Liver (tissue), 9 donors: ENCODE data around the gene TBXT. TPM values are rescaled to one million over a fixed set of nuclear protein-coding genes. Genes with fewer than 3 reads are reported as not detected.

Experiments
- DNase-seq: peaks from one replicate; pipeline ENCODE4 v3.0.0-alpha.2; 2017; ENCODE audit warnings: low spot score
- H3K27ac ChIP-seq, 2 donors: one replicate each; pipeline ENCODE4 v1.7.0; 2013; ENCODE audit warnings: inconsistent platforms in 2 of 2, low read length in 2 of 2, control low read depth in 1 of 2, low read depth in 1 of 2, mild to moderate bottlenecking in 1 of 2
- H3K27me3 ChIP-seq, 4 donors: one replicate each; pipeline versions ENCODE4 v1.6.1 to v1.7.0; 2013; ENCODE audit warnings: low read length in 3 of 4, inconsistent platforms in 1 of 4, mild to moderate bottlenecking in 1 of 4, moderate library complexity in 1 of 4; ENCODE audit not compliant: control insufficient read depth in 4 of 4, insufficient read depth in 4 of 4
- H3K36me3 ChIP-seq, 4 donors: one replicate each; pipeline versions ENCODE4 v1.6.1 to v1.7.0; 2013; ENCODE audit warnings: low read length in 3 of 4, mild to moderate bottlenecking in 3 of 4, low read depth in 1 of 4, moderate library complexity in 1 of 4; ENCODE audit not compliant: control insufficient read depth in 4 of 4, insufficient read depth in 3 of 4
- H3K4me1 ChIP-seq, 4 donors: one replicate each; pipeline versions ENCODE4 v1.6.1 to v1.7.0; 2013; ENCODE audit warnings: low read length in 3 of 4, mild to moderate bottlenecking in 3 of 4, moderate library complexity in 1 of 4; ENCODE audit not compliant: control insufficient read depth in 4 of 4, insufficient read depth in 4 of 4
- H3K4me3 ChIP-seq, 3 donors: one replicate each; pipeline versions ENCODE4 v1.6.1 to v1.7.0; 2013; ENCODE audit warnings: low read length in 3 of 3, control low read depth in 1 of 3, low read depth in 1 of 3, mild to moderate bottlenecking in 1 of 3
- H3K9ac ChIP-seq, 2 donors: one replicate each; pipeline ENCODE4 v1.7.0; 2013; ENCODE audit warnings: low read length in 2 of 2, mild to moderate bottlenecking in 2 of 2, moderate library complexity in 2 of 2, control low read depth in 1 of 2, low read depth in 1 of 2
- H3K9me3 ChIP-seq, 4 donors: one replicate each; pipeline versions ENCODE4 v1.6.1 to v1.7.0; 2013; ENCODE audit warnings: low read length in 3 of 4; ENCODE audit not compliant: control insufficient read depth in 4 of 4
- ATF3 ChIP-seq: IDR thresholded peaks from 2 replicates; pipeline ENCODE4 v1.6.1; 2016; ENCODE audit warnings: antibody characterized with exemption
- CTCF ChIP-seq: fragments of 150-350 bp; IDR thresholded peaks from 2 replicates; pipeline ENCODE4 v1.5.1; 2017; ENCODE audit warnings: improper control_type of control experiment, low read depth, low read length; ENCODE audit not compliant: missing input control
- EGR1 ChIP-seq, 2 donors: IDR thresholded peaks; 2 replicates each; pipeline ENCODE4 v1.6.1; 2016 to 2018; ENCODE audit warnings: antibody characterized with exemption in 2 of 2, low read depth in 2 of 2
- FOXA1 ChIP-seq: IDR thresholded peaks from 2 replicates; pipeline ENCODE4 v1.6.1; 2016; ENCODE audit warnings: antibody characterized with exemption
- FOXA2 ChIP-seq: IDR thresholded peaks from 2 replicates; pipeline ENCODE4 v1.6.1; 2016; ENCODE audit warnings: antibody characterized with exemption
- GABPA ChIP-seq, 2 donors: IDR thresholded peaks in 1 of 2; conservative IDR thresholded peaks in 1 of 2; 2 replicates each; pipeline ENCODE4 v1.6.1; 2016; ENCODE audit warnings: antibody characterized with exemption in 2 of 2, mild to moderate bottlenecking in 1 of 2, moderate library complexity in 1 of 2
- HNF4A ChIP-seq, 2 donors: conservative IDR thresholded peaks; 2 replicates each; pipeline ENCODE4 v1.6.1; 2016; ENCODE audit warnings: antibody characterized with exemption in 2 of 2, mild to moderate bottlenecking in 2 of 2
- HNF4G ChIP-seq: IDR thresholded peaks from 2 replicates; pipeline ENCODE4 v1.6.1; 2016; ENCODE audit warnings: antibody characterized with exemption
- JUND ChIP-seq, 2 donors: IDR thresholded peaks; 2 replicates each; pipeline ENCODE4 v1.6.1; 2016; ENCODE audit warnings: antibody characterized with exemption in 2 of 2
- MAX ChIP-seq: IDR thresholded peaks from 2 replicates; pipeline ENCODE4 v1.6.1; 2016; ENCODE audit warnings: antibody characterized with exemption
- NR2F2 ChIP-seq: IDR thresholded peaks from 2 replicates; pipeline ENCODE4 v1.6.1; 2016; ENCODE audit warnings: antibody characterized with exemption
- RAD21 ChIP-seq, 2 donors: IDR thresholded peaks; 2 replicates each; pipeline ENCODE4 v1.6.1; 2016; ENCODE audit warnings: antibody characterized with exemption in 2 of 2, mild to moderate bottlenecking in 2 of 2
- RXRA ChIP-seq, 2 donors: IDR thresholded peaks; 2 replicates each; pipeline ENCODE4 v1.6.1; 2017 to 2018; ENCODE audit warnings: antibody characterized with exemption in 2 of 2, mild to moderate bottlenecking in 1 of 2
- SP1 ChIP-seq: IDR thresholded peaks from 2 replicates; pipeline ENCODE4 v1.6.1; 2018; ENCODE audit warnings: antibody characterized with exemption, mild to moderate bottlenecking
- TAF1 ChIP-seq: conservative IDR thresholded peaks from 2 replicates; pipeline ENCODE4 v1.6.1; 2016; ENCODE audit warnings: antibody characterized with exemption, mild to moderate bottlenecking
- YY1 ChIP-seq: IDR thresholded peaks from 2 replicates; pipeline ENCODE4 v1.6.1; 2016; ENCODE audit warnings: antibody characterized with exemption, mild to moderate bottlenecking
- ZBTB33 ChIP-seq: IDR thresholded peaks from 2 replicates; pipeline ENCODE4 v1.6.1; 2016; ENCODE audit warnings: antibody characterized with exemption
- WGBS: extraction: QIAGEN DNeasy Blood & Tissue Kit; methylation state at CpG from one replicate; pipeline ENCODE4 v1.1.7; 2013; 5-methylcytosine and 5-hydroxymethylcytosine counted together
- polyA plus RNA-seq, 2 donors: library from polyadenylated mRNA; stranded (reverse) in 1 of 2; unstranded in 1 of 2; fragments of 200-250 nt in 1 of 2; fragments of >200 nt in 1 of 2; fragmentation: Nextera tagmentation in 1 of 2; extraction: Ambion mirVana in 1 of 2; gene quantifications; one replicate each; pipeline versions ENCODE4 v1.2.1 to v1.2.3, GENCODE V29; 2013 to 2015
- total RNA-seq, 2 donors: library from RNA; depleted of rRNA; stranded (reverse); fragments of >200 nt; gene quantifications; one replicate each; pipeline ENCODE4 v1.2.3, GENCODE V29; 2014
- donor health status: healthy.
- donor health status: healthy.
- donor health status: healthy.
- donor health status: healthy.
- donor health status: healthy.

The TBXT gene
- total and polyA plus RNA-seq, 4 donors: not detected

GRCh38 chr6:166169549-166170421, 2.1 kb upstream of the TBXT start:
- Histone ChIP-seq H3K4me1 (peaks cover 7 to 25% (median 10%) of the 10 kb centered on the region in 4 donors), H3K27me3 (peaks cover 12 to 29% (median 22%) of the 10 kb centered on the region in 4 donors)
- 12% methylated on average over 41 of the region's 41 CpGs for WGBS

GRCh38 chr6:166168616-166169548, 1.2 kb upstream of the TBXT start:
- H3K4me3 ChIP-seq: peak overlapping the region in 1 of 3 donors; percentile 37
- H3K4me1 ChIP-seq: peaks cover 7 to 25% (median 10%) of the 10 kb centered on the region in 4 donors
- no peak for DNase-seq
- H3K9me3 ChIP-seq: no peaks in the 10 kb centered on the region
- no peak overlapping the region for H3K27ac ChIP-seq
- H3K9ac ChIP-seq: no peak overlapping the region
- H3K36me3 ChIP-seq: no peaks in the 10 kb centered on the region
- 3% methylated on average over 65 of the region's 65 CpGs for WGBS
- H3K27me3 ChIP-seq: peaks cover 12 to 29% (median 23%) of the 10 kb centered on the region in 4 donors
- TF ChIP-seq ATF3 (no peak), TAF1 (no peak), FOXA2 (no peak), RXRA (IDR thresholded peaks at IDR 0.05) (no peak), HNF4A (conservative IDR thresholded peaks at IDR 0.05) (no peak), CTCF (no peak), NR2F2 (no peak), GABPA (IDR thresholded peaks at IDR 0.05 in 1 of 2, conservative IDR thresholded peaks at IDR 0.05 in 1 of 2) (no peak), MAX (no peak), RAD21 (IDR thresholded peaks at IDR 0.05) (no peak), HNF4G (no peak), JUND (IDR thresholded peaks at IDR 0.05) (no peak), ZBTB33 (no peak), SP1 (no peak), FOXA1 (no peak), YY1 (no peak), EGR1 (IDR thresholded peaks at IDR 0.05; ENCODE audit: low read depth in 2 of 2) (no peak)

More at GRCh38 chr6:166169549-166170421, 2.1 kb upstream of the TBXT start:
- no peaks in the 10 kb centered on the region for H3K9me3 ChIP-seq
- H3K9ac ChIP-seq: no peak overlapping the region
- H3K36me3 ChIP-seq: no peaks in the 10 kb centered on the region
- no peak overlapping the region for H3K4me3 ChIP-seq
- DNase-seq: no peak
- no peak for TF ChIP-seq HNF4G
- no peak for TF ChIP-seq CTCF
- TF ChIP-seq JUND (IDR thresholded peaks at IDR 0.05): no peak
- TF ChIP-seq HNF4A (conservative IDR thresholded peaks at IDR 0.05): no peak
- TF ChIP-seq TAF1: no peak
- no peak overlapping the region for H3K27ac ChIP-seq
